ENCODE measurements around the gene BCL2A1. TPM values are rescaled to one million over a fixed set of nuclear protein-coding genes. Genes with fewer than 3 reads are reported as not detected.

BCL2A1 gene
- total and polyA plus RNA-seq, 4 donors: 0.50 to 2.9 (median 1.2) TPM

DNA sequence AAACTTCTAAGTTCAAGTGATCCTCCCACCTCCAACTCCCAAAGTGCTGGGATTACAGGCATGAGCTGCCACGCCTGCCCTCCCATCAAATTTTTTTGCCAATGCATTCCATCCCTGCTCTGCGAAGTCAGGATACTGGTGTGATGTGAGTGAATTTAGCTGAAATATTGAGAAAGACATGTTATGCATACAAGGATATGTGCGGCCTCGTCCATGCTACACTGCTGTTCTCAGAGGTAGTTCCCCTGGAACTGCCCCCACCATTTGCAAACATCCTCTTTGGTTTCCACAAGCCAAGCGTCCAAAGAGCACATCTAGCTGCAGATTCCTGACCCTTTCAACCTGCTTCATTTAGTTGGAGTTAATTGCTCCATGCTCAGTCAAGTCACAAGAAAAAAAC is 36.5 kb upstream of the BCL2A1 start:
- Histone ChIP-seq H3K36me3 (ENCODE audit: control insufficient read depth in 4 of 4, insufficient read depth in 3 of 4, low read depth in 1 of 4, low read length in 3 of 4) (no peaks in the 10 kb centered on the region), H3K9ac (ENCODE audit: low read depth in 1 of 2, low read length in 2 of 2) (no peak overlapping the region), H3K27ac (ENCODE audit: low read depth in 1 of 2, low read length in 2 of 2) (no peak overlapping the region), H3K27me3 (ENCODE audit: control insufficient read depth in 4 of 4, insufficient read depth in 4 of 4, low read length in 3 of 4) (no peaks in the 10 kb centered on the region), H3K4me3 (ENCODE audit: low read depth in 1 of 3, low read length in 3 of 3) (no peak overlapping the region), H3K9me3 (ENCODE audit: control insufficient read depth in 4 of 4, low read length in 3 of 4) (no peaks in the 10 kb centered on the region), H3K4me1 (ENCODE audit: control insufficient read depth in 4 of 4, insufficient read depth in 4 of 4, low read length in 3 of 4) (peaks cover 0 to 2% (median 0%) of the 10 kb centered on the region in 4 donors)
- DNase-seq (ENCODE audit: low spot score): no peak
- TF ChIP-seq FOXA2 (IDR thresholded peaks at IDR 0.05) (no peak), YY1 (IDR thresholded peaks at IDR 0.05) (no peak), TAF1 (conservative IDR thresholded peaks at IDR 0.05) (no peak), JUND (IDR thresholded peaks at IDR 0.05) (no peak), CTCF (IDR thresholded peaks at IDR 0.05; ENCODE audit: low read depth, low read length, missing input control) (no peak), SP1 (IDR thresholded peaks at IDR 0.05) (no peak), HNF4A (conservative IDR thresholded peaks at IDR 0.05) (no peak), ATF3 (IDR thresholded peaks at IDR 0.05) (no peak), RXRA (IDR thresholded peaks at IDR 0.05) (no peak), RAD21 (IDR thresholded peaks at IDR 0.05) (no peak), HNF4G (IDR thresholded peaks at IDR 0.05) (no peak), FOXA1 (IDR thresholded peaks at IDR 0.05) (no peak), GABPA (IDR thresholded peaks at IDR 0.05 in 1 of 2, conservative IDR thresholded peaks at IDR 0.05 in 1 of 2) (no peak), EGR1 (IDR thresholded peaks at IDR 0.05; ENCODE audit: low read depth in 2 of 2) (no peak), ZBTB33 (IDR thresholded peaks at IDR 0.05) (no peak), NR2F2 (IDR thresholded peaks at IDR 0.05) (no peak)
- TF ChIP-seq, protein P1, sequence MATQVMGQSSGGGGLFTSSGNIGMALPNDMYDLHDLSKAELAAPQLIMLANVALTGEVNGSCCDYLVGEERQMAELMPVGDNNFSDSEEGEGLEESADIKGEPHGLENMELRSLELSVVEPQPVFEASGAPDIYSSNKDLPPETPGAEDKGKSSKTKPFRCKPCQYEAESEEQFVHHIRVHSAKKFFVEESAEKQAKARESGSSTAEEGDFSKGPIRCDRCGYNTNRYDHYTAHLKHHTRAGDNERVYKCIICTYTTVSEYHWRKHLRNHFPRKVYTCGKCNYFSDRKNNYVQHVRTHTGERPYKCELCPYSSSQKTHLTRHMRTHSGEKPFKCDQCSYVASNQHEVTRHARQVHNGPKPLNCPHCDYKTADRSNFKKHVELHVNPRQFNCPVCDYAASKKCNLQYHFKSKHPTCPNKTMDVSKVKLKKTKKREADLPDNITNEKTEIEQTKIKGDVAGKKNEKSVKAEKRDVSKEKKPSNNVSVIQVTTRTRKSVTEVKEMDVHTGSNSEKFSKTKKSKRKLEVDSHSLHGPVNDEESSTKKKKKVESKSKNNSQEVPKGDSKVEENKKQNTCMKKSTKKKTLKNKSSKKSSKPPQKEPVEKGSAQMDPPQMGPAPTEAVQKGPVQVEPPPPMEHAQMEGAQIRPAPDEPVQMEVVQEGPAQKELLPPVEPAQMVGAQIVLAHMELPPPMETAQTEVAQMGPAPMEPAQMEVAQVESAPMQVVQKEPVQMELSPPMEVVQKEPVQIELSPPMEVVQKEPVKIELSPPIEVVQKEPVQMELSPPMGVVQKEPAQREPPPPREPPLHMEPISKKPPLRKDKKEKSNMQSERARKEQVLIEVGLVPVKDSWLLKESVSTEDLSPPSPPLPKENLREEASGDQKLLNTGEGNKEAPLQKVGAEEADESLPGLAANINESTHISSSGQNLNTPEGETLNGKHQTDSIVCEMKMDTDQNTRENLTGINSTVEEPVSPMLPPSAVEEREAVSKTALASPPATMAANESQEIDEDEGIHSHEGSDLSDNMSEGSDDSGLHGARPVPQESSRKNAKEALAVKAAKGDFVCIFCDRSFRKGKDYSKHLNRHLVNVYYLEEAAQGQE (IDR thresholded peaks at IDR 0.05): no peak
- TF ChIP-seq, protein P2, sequence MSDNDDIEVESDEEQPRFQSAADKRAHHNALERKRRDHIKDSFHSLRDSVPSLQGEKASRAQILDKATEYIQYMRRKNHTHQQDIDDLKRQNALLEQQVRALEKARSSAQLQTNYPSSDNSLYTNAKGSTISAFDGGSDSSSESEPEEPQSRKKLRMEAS (IDR thresholded peaks at IDR 0.05): no peak
- WGBS: 78% methylated on average over 5 of the region's 5 CpGs

All from liver (tissue), 9 donors.